ENCODE data around the gene ANTKMT. TPM values are rescaled to one million over a fixed set of nuclear protein-coding genes. Genes with fewer than 3 reads are reported as not detected.
A peak's percentile ranks its signal among the peaks of the same experiment; 100 is the strongest.
"Not testable (repeated sequence)": the region's sequence is repeated elsewhere in the genome, so short reads cannot be mapped to it uniquely, and the experiment has no call there.

ANTKMT gene
- total RNA-seq, 2 donors from 2014 or later, result 42.1 to 83.1 TPM

GRCh38 chr16:689175-689897 is 31.6 kb upstream of the ANTKMT start:
- no peak overlapping the region for H3K27ac ChIP-seq
- H3K4me1 ChIP-seq, result peaks cover 20% of the 10 kb centered on the region
- no peaks in the 10 kb centered on the region for H3K36me3 ChIP-seq
- H3K27me3 ChIP-seq, result peaks cover 17% of the 10 kb centered on the region
- H3K9ac ChIP-seq (ENCODE audit: low read depth in 2 of 2, low read length in 2 of 2), result peak overlapping the region; percentile 79 to 89
- H3K9me3 ChIP-seq, result no peaks in the 10 kb centered on the region
- DNase-seq, result no peak
- TF ChIP-seq CTCF (IDR thresholded peaks at IDR 0.05), result no peak
- intact Hi-C loops (cut with DNase I), result no loop called here
- peak overlapping the region; percentile 75 for H3K4me3 ChIP-seq

GRCh38 chr16:691242-691641 is 29.7 kb upstream of the ANTKMT start:
- H3K9me3 ChIP-seq; DNase-seq; H3K4me3 ChIP-seq; intact Hi-C loops (cut with DNase I); H3K9ac ChIP-seq (ENCODE audit: low read depth in 2 of 2, low read length in 2 of 2); H3K36me3 ChIP-seq; H3K27ac ChIP-seq: not testable (repeated sequence)
- Histone ChIP-seq H3K27me3 (peaks cover 23% of the 10 kb centered on the region), H3K4me1 (peaks cover 18% of the 10 kb centered on the region)

- TF ChIP-seq CTCF (IDR thresholded peaks at IDR 0.05), result no peak
- Histone ChIP-seq H3K36me3 (no peaks in the 10 kb centered on the region), H3K9me3 (no peaks in the 10 kb centered on the region), H3K4me1 (peaks cover 18% of the 10 kb centered on the region), H3K9ac (ENCODE audit: low read depth in 2 of 2, low read length in 2 of 2) (no peak overlapping the region), H3K27me3 (peaks cover 23% of the 10 kb centered on the region), H3K4me3 (no peak overlapping the region), H3K27ac (no peak overlapping the region)
- intact Hi-C loops (cut with DNase I), result no loop called here
- no peak for DNase-seq
Observed at GRCh38 chr16:692356-693108, 28.4 kb upstream of the ANTKMT start.

- no peak for DNase-seq
- Histone ChIP-seq H3K9me3 (no peaks in the 10 kb centered on the region), H3K4me3 (no peak overlapping the region), H3K9ac (ENCODE audit: low read depth in 2 of 2, low read length in 2 of 2) (no peak overlapping the region), H3K27me3 (peaks cover 23% of the 10 kb centered on the region), H3K4me1 (peaks cover 18% of the 10 kb centered on the region), H3K36me3 (no peaks in the 10 kb centered on the region), H3K27ac (no peak overlapping the region)
- no peak for TF ChIP-seq CTCF (IDR thresholded peaks at IDR 0.05)
- intact Hi-C loops (cut with DNase I), result no loop called here
Observed at GRCh38 chr16:693364-693763, 27.6 kb upstream of the ANTKMT start.

GRCh38 chr16:693766-694165 is 27.2 kb upstream of the ANTKMT start:
- intact Hi-C loops (cut with DNase I), result no loop called here
- no peak for TF ChIP-seq CTCF (IDR thresholded peaks at IDR 0.05)
- Histone ChIP-seq H3K9ac (ENCODE audit: low read depth in 2 of 2, low read length in 2 of 2) (no peak overlapping the region), H3K27ac (no peak overlapping the region), H3K36me3 (no peaks in the 10 kb centered on the region), H3K27me3 (peaks cover 23% of the 10 kb centered on the region), H3K4me1 (peaks cover 16% of the 10 kb centered on the region), H3K4me3 (no peak overlapping the region), H3K9me3 (no peaks in the 10 kb centered on the region)
- no peak for DNase-seq

All from colonic mucosa (tissue), 4 donors.